T-cell (primary cell): ENCODE measurements around the gene LILRA6. TPM values are rescaled to one million over a fixed set of nuclear protein-coding genes. Genes with fewer than 3 reads are reported as not detected.
"Not testable (repeated sequence)": the region's sequence is repeated elsewhere in the genome, so short reads cannot be mapped to it uniquely, and the experiment has no call there.

Experiments used
- ATAC-seq, 4 experiments: fragments of 200-7000 bp in 3 of 4; fragments of 150-1000 bp in 1 of 4; cut with Tn5 transposase; replicated peaks in 1 of 4; 1 replicate in 3 of 4; 2 replicates in 1 of 4; pipeline ENCODE4 v1.10.0; 2021; ENCODE audit warnings: moderate library complexity in 3 of 4, mild to moderate bottlenecking in 2 of 4, moderate number of reproducible peaks in 1 of 4
- CTCF ChIA-PET, 2 donors: fragments of 300-600 bp; sonication (Branson Sonifier 250); formaldehyde crosslinking; loops; one replicate each; lab custom pipeline; 2022; ENCODE audit warnings: antibody characterized with exemption in 2 of 2; lab: Charles Lee
- POLR2A ChIA-PET, 2 donors: fragments of 300-600 bp; sonication (Branson Sonifier 250); formaldehyde crosslinking; loops; one replicate each; lab custom pipeline; 2022; ENCODE audit warnings: antibody characterized with exemption in 2 of 2; lab: Charles Lee
- DNase-seq, 35 experiments: peaks; one replicate each; pipeline versions ENCODE4 v3.0.0 to v3.0.0-alpha.2; 2013 to 2023
- H3K27ac ChIP-seq: one replicate; pipeline ENCODE4 v1.5.1; 2013; ENCODE audit warnings: low read length
- H3K27me3 ChIP-seq, 2 experiments: replicated peaks in 1 of 2; 1 replicate in 1 of 2; 2 replicates in 1 of 2; pipeline versions ENCODE4 v1.6.1 to v1.7.0; 2013; ENCODE audit warnings: low read length in 1 of 2, mixed read lengths in 1 of 2; ENCODE audit not compliant: control insufficient read depth in 2 of 2, insufficient read depth in 2 of 2; ENCODE audit errors: extremely low read depth in 1 of 2
- H3K36me3 ChIP-seq, 2 donors: 1 replicate in 1 of 2; 2 replicates in 1 of 2; pipeline versions ENCODE4 v1.6.1 to v1.7.0; 2013; ENCODE audit warnings: low read length in 1 of 2; ENCODE audit not compliant: control insufficient read depth in 2 of 2, insufficient read depth in 1 of 2; ENCODE audit errors: extremely low read depth in 1 of 2
- H3K4me1 ChIP-seq, 2 experiments: 1 replicate in 1 of 2; 2 replicates in 1 of 2; pipeline versions ENCODE4 v1.6.1 to v1.7.0; 2013; ENCODE audit warnings: low read length in 2 of 2, mixed read lengths in 1 of 2; ENCODE audit not compliant: insufficient read depth in 2 of 2, control insufficient read depth in 1 of 2; ENCODE audit errors: extremely low read depth in 1 of 2
- H3K4me3 ChIP-seq, 2 donors: 1 replicate in 1 of 2; 2 replicates in 1 of 2; pipeline versions ENCODE4 v1.5.1 to v1.7.0; 2013; ENCODE audit warnings: mild to moderate bottlenecking in 2 of 2, low read length in 1 of 2, moderate library complexity in 1 of 2; ENCODE audit not compliant: control insufficient read depth in 1 of 2; ENCODE audit errors: extremely low read depth in 1 of 2
- H3K9me3 ChIP-seq: 2 replicates; pipeline ENCODE4 v1.7.0; 2013
- H3K27ac Mint-ChIP-seq, 2 donors: one replicate each; pipeline ENCODE4 v1.8.0; 2020 to 2021; ENCODE audit warnings: mild to moderate bottlenecking in 2 of 2, mixed read lengths in 2 of 2
- H3K27me3 Mint-ChIP-seq, 2 donors: one replicate each; pipeline ENCODE4 v1.8.0; 2021 to 2022; ENCODE audit warnings: mixed read lengths in 2 of 2
- H3K36me3 Mint-ChIP-seq: one replicate; pipeline ENCODE4 v1.8.0; 2021; ENCODE audit warnings: mixed read lengths
- H3K4me1 Mint-ChIP-seq, 3 donors: one replicate each; pipeline ENCODE4 v1.8.0; 2020 to 2022; ENCODE audit warnings: mixed read lengths in 3 of 3, mild to moderate bottlenecking in 1 of 3
- H3K4me3 Mint-ChIP-seq, 3 donors: one replicate each; pipeline ENCODE4 v1.8.0; 2020 to 2022; ENCODE audit warnings: mild to moderate bottlenecking in 3 of 3, mixed read lengths in 3 of 3, moderate library complexity in 3 of 3
- H3K9me3 Mint-ChIP-seq, 3 donors: one replicate each; pipeline ENCODE4 v1.8.0; 2020 to 2022; ENCODE audit warnings: mixed read lengths in 3 of 3
- WGBS: methylation state at CpG from one replicate; pipeline ENCODE4 v1.1.5; 2013; ENCODE audit warnings: missing lambda C conversion rate; ENCODE audit not compliant: insufficient coverage; 5-methylcytosine and 5-hydroxymethylcytosine counted together
- total RNA-seq, 35 experiments: library from RNA in 6 of 35; stranded (reverse) in 6 of 35; fragments of 120-200 nt in 1 of 35; gene quantifications; one replicate each; pipeline versions ENCODE4 v1.2.1 to v1.2.4 and lab custom pipeline; 2013 to 2026

Gene LILRA6
- total RNA-seq, 5 donors from 2014 or later (not counting 1 experiment from before 2014, with no cell fraction given): 0.13 to 0.58 (median 0.43) TPM; not detected in 2

GRCh38 chr19:54278056-54278455 lies 35.5 kb upstream of the LILRA6 start:
- POLR2A ChIA-PET, H3K27ac ChIP-seq, DNase-seq, H3K9me3 ChIP-seq, H3K4me3 Mint-ChIP-seq, H3K4me3 ChIP-seq, H3K4me1 ChIP-seq, CTCF ChIA-PET, H3K27ac Mint-ChIP-seq, H3K4me1 Mint-ChIP-seq, H3K36me3 ChIP-seq, H3K36me3 Mint-ChIP-seq, ATAC-seq, H3K9me3 Mint-ChIP-seq: not testable (repeated sequence)
- peaks cover 32 to 62% of the 10 kb centered on the region in 2 donors for H3K27me3 Mint-ChIP-seq
- WGBS: 87% methylated on average over 9 of the region's 13 CpGs
- peaks cover 0 to 66% of the 10 kb centered on the region in 2 experiments for H3K27me3 ChIP-seq

DNA sequence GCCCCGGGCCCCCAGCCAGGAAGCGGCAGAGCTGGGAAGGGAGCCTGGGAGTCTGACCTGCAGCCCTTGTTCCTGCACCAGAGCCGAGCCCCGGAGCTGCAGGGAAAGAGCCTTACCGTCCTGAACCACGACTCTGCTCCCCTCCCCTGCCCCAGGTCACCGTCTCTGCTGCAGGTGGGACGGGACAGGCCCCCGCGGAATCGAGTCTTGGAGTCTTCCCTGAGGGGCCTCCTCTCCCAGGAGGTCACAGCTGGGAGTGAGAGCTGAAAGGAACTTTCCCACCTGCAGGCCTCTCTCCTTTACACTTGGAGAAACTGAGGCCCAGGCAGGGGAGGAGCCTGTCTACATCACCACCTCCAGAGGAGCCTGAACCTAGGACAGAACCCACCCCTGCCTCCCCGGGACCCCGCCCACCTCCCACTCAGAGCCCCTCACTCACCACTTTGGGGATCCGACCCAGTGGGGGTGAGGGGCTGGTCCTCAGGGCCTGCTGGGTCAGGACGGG lies 34.6 kb upstream of the LILRA6 start:
- 73% methylated on average over 3 of the region's 15 CpGs for WGBS
- H3K36me3 Mint-ChIP-seq, H3K36me3 ChIP-seq, H3K4me1 ChIP-seq, DNase-seq, CTCF ChIA-PET, H3K4me3 Mint-ChIP-seq, H3K9me3 Mint-ChIP-seq, H3K9me3 ChIP-seq, ATAC-seq, H3K4me1 Mint-ChIP-seq, H3K27ac Mint-ChIP-seq, H3K4me3 ChIP-seq, POLR2A ChIA-PET, H3K27ac ChIP-seq: not testable (repeated sequence)
- peaks cover 0 to 61% of the 10 kb centered on the region in 2 experiments for H3K27me3 ChIP-seq
- peaks cover 33 to 57% of the 10 kb centered on the region in 2 donors for H3K27me3 Mint-ChIP-seq

GRCh38 chr19:54275951-54276350 lies 33.4 kb upstream of the LILRA6 start:
- no peak overlapping the region for H3K27ac Mint-ChIP-seq
- H3K9me3 Mint-ChIP-seq: no peaks in the 10 kb centered on the region
- Histone ChIP-seq H3K27me3 (peaks cover 0 to 57% of the 10 kb centered on the region in 2 experiments), H3K4me1 (no peaks in the 10 kb centered on the region), H3K9me3 (no peaks in the 10 kb centered on the region), H3K27ac (no peak overlapping the region), H3K36me3 (no peaks in the 10 kb centered on the region), H3K4me3 (no peak overlapping the region)
- WGBS: no CpG with 5 or more reads among the region's 9 CpGs
- DNase-seq (no peak), ATAC-seq (no peak)
- ChIA-PET POLR2A (no interaction called here), CTCF (no interaction called here)
- no peak overlapping the region for H3K4me3 Mint-ChIP-seq
- H3K36me3 Mint-ChIP-seq: no peaks in the 10 kb centered on the region
- peaks cover 0 to 2% (median 0%) of the 10 kb centered on the region in 3 donors for H3K4me1 Mint-ChIP-seq
- H3K27me3 Mint-ChIP-seq: peaks cover 28 to 55% of the 10 kb centered on the region in 2 donors

- H3K27me3 ChIP-seq: peaks cover 0 to 43% of the 10 kb centered on the region in 2 experiments
- H3K9me3 ChIP-seq, ATAC-seq, H3K27ac Mint-ChIP-seq, H3K4me1 Mint-ChIP-seq, H3K9me3 Mint-ChIP-seq, H3K4me3 ChIP-seq, DNase-seq, CTCF ChIA-PET, H3K4me3 Mint-ChIP-seq, H3K4me1 ChIP-seq, POLR2A ChIA-PET, H3K36me3 ChIP-seq, H3K36me3 Mint-ChIP-seq, H3K27ac ChIP-seq: not testable (repeated sequence)
- H3K27me3 Mint-ChIP-seq: peaks cover 22 to 44% of the 10 kb centered on the region in 2 donors
- 68% methylated on average over 4 of the region's 9 CpGs for WGBS
These were observed 31.9 kb upstream of the LILRA6 start for GRCh38 chr19:54274516-54274915.

DNA sequence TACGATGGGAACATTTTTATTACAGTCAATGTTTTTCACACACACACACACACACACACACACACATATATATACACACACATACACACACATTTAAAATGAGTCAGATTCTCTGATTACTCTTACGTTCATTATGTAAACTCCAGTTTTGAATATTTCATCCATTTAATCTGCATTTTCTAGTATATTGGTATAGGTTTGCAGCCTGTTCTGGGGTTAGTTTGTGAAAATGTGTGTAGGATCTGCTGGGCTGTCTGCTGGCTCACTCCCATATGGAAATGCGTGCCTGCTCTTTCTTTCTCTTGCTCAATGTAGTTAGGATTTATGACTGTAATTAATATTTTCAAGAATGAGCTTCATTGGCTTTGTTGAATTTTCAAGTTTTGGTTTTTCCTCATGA lies 31.2 kb upstream of the LILRA6 start:
- no peaks in the 10 kb centered on the region for H3K36me3 ChIP-seq
- Mint-ChIP-seq H3K4me3 (no peak overlapping the region), H3K9me3 (no peaks in the 10 kb centered on the region), H3K27me3 (peaks cover 16 to 40% of the 10 kb centered on the region in 2 donors), H3K4me1 (no peaks in the 10 kb centered on the region), H3K27ac (no peak overlapping the region), H3K36me3 (no peaks in the 10 kb centered on the region)
- WGBS: 40% methylated on average over 1 of the region's 3 CpGs
- no peaks in the 10 kb centered on the region for H3K9me3 ChIP-seq
- H3K27ac ChIP-seq: no peak overlapping the region
- DNase-seq (no peak), ATAC-seq (no peak)
- H3K4me1 ChIP-seq: no peaks in the 10 kb centered on the region
- H3K27me3 ChIP-seq: peaks cover 0 to 38% of the 10 kb centered on the region in 2 experiments
- H3K4me3 ChIP-seq: no peak overlapping the region
- CTCF ChIA-PET: no interaction called here
- POLR2A ChIA-PET: no interaction called here

GRCh38 chr19:54272181-54272580 lies 29.6 kb upstream of the LILRA6 start:
- H3K27me3 ChIP-seq: peaks cover 0 to 24% of the 10 kb centered on the region in 2 experiments
- H3K36me3 ChIP-seq, H3K27ac Mint-ChIP-seq, POLR2A ChIA-PET, ATAC-seq, H3K4me3 ChIP-seq, H3K36me3 Mint-ChIP-seq, H3K4me1 Mint-ChIP-seq, DNase-seq, H3K27ac ChIP-seq, H3K9me3 Mint-ChIP-seq, H3K9me3 ChIP-seq, H3K4me3 Mint-ChIP-seq, H3K4me1 ChIP-seq: not testable (repeated sequence)
- peaks cover 17 to 37% of the 10 kb centered on the region in 2 donors for H3K27me3 Mint-ChIP-seq
- CTCF ChIA-PET: interaction anchor here in 1 of 2 donors (0.6 kb wide), 1 partner anchor 406 kb away, joined by 3 read pairs; no protein-coding TSS in a partner anchor
- 28% methylated on average over 2 of the region's 5 CpGs for WGBS
